Measurements from ENCODE around the gene ATXN7. TPM values are rescaled to one million over a fixed set of nuclear protein-coding genes. Genes with fewer than 3 reads are reported as not detected.
A peak's percentile ranks its signal among the peaks of the same experiment; 100 is the strongest.

The ATXN7 gene
- total and polyA plus RNA-seq, 2 donors (not counting 1 experiment from before 2014, with no cell fraction given), result 6.3 to 11.1 TPM

DNA sequence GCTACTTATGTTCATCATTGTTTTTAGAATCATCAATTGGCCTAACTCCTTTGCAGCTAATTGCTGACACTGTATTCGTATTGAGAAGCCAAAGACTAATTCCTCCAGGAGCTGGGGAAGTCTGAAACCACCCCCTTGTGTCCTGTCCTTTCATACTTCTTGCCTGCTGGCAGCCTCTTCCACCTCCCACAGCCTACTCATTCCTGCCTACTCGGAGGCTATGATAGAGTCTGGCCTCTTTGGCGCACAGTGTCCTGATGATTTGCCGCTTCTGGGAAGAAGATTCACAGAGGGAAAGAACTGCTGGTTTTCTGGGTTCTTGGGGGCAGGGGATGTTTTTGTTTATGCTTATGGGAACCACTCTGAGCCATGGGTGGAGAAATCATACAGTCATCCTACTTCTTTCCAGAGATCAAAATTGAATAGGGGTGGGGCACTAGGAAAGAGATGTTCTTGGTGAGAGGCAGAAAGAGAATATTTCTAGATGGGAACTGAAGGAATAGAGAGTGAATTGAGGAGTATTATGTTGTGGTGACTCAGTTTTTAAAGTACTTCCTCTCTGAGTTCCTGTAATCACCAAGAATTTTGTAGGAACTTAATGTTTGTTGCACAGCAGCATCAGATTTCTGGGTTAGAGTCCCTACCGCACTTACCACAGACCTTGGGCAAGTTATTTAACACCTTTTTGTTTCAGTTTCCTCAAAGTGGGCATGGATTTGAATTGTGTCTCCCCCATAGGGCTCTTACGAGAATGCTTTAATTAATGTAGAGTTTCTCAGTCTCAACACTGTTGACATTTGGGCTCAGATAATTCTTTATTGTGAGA, 70.6 kb downstream of the ATXN7 start:
- Histone ChIP-seq H3K4me2 (ENCODE audit: extremely low read depth, insufficient read depth, low read length) (no peak overlapping the region), H3K4me1 (ENCODE audit: control insufficient read depth, extremely low read depth, insufficient read depth, low read length) (no peaks in the 10 kb centered on the region), H3K9ac (ENCODE audit: insufficient read depth, low read length) (no peak overlapping the region), H3K36me3 (ENCODE audit: control insufficient read depth, insufficient read depth, low read length) (peaks cover 1% of the 10 kb centered on the region), H3K4me3 (replicated peaks in 1 of 4; ENCODE audit: control extremely low read depth in 1 of 4, insufficient read depth in 1 of 4, low read depth in 3 of 4, low read length in 4 of 4) (no peak overlapping the region), H3K27me3 (ENCODE audit: control insufficient read depth, insufficient read depth, low read length) (no peaks in the 10 kb centered on the region), H3K79me2 (ENCODE audit: control insufficient read depth, insufficient read depth, low read length) (peaks cover 40% of the 10 kb centered on the region), H2AFZ (ENCODE audit: low read length) (no peak overlapping the region), H4K20me1 (ENCODE audit: control insufficient read depth, extremely low read depth, insufficient read depth, low read length) (no peaks in the 10 kb centered on the region), H3K27ac (ENCODE audit: insufficient read depth, low read length) (no peak overlapping the region), H3K9me3 (ENCODE audit: control insufficient read depth, insufficient read depth, low read depth, low read length) (no peaks in the 10 kb centered on the region)
- TF ChIP-seq EZH2 (IDR thresholded peaks at IDR 0.05; ENCODE audit: low read length, missing control alignments), result no peak
- peak in 1 of 2 donors; percentile 28 for DNase-seq (ENCODE audit: low read depth in 2 of 2)

DNA sequence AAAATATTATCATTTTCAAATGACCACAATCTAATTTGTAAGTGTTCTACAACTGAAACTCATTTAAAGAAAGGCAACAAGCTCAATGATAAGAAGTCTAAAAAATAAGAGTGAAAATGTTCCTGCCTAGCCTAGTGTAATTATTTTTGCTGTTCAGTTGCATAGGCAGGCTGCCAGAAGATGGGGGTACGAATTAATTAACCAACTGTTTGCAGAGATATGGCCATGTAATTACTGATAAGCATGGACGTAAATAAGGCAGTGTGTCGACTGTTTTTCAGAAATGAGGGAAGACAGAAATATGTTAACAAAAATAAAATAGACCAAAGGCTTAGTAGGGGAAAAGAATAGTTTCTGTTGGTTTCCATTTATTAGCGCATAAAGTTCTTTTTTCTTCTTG, 73.3 kb downstream of the ATXN7 start:
- no peaks in the 10 kb centered on the region for H3K9me3 ChIP-seq (ENCODE audit: control insufficient read depth, insufficient read depth, low read depth, low read length)
- H3K27ac ChIP-seq (ENCODE audit: insufficient read depth, low read length), result no peak overlapping the region
- TF ChIP-seq EZH2 (IDR thresholded peaks at IDR 0.05; ENCODE audit: low read length, missing control alignments), result no peak
- H3K4me1 ChIP-seq (ENCODE audit: control insufficient read depth, extremely low read depth, insufficient read depth, low read length), result no peaks in the 10 kb centered on the region
- no peak overlapping the region for H3K9ac ChIP-seq (ENCODE audit: insufficient read depth, low read length)
- H3K79me2 ChIP-seq (ENCODE audit: control insufficient read depth, insufficient read depth, low read length), result peaks cover 41% of the 10 kb centered on the region
- H3K4me2 ChIP-seq (ENCODE audit: extremely low read depth, insufficient read depth, low read length), result no peak overlapping the region
- no peak for DNase-seq (ENCODE audit: low read depth in 2 of 2)
- no peaks in the 10 kb centered on the region for H3K36me3 ChIP-seq (ENCODE audit: control insufficient read depth, insufficient read depth, low read length)
- H3K27me3 ChIP-seq (ENCODE audit: control insufficient read depth, insufficient read depth, low read length), result no peaks in the 10 kb centered on the region
- H2AFZ ChIP-seq (ENCODE audit: low read length), result no peak overlapping the region
- no peaks in the 10 kb centered on the region for H4K20me1 ChIP-seq (ENCODE audit: control insufficient read depth, extremely low read depth, insufficient read depth, low read length)
- no peak overlapping the region for H3K4me3 ChIP-seq (replicated peaks in 1 of 4; ENCODE audit: control extremely low read depth in 1 of 4, insufficient read depth in 1 of 4, low read depth in 3 of 4, low read length in 4 of 4)

DNA sequence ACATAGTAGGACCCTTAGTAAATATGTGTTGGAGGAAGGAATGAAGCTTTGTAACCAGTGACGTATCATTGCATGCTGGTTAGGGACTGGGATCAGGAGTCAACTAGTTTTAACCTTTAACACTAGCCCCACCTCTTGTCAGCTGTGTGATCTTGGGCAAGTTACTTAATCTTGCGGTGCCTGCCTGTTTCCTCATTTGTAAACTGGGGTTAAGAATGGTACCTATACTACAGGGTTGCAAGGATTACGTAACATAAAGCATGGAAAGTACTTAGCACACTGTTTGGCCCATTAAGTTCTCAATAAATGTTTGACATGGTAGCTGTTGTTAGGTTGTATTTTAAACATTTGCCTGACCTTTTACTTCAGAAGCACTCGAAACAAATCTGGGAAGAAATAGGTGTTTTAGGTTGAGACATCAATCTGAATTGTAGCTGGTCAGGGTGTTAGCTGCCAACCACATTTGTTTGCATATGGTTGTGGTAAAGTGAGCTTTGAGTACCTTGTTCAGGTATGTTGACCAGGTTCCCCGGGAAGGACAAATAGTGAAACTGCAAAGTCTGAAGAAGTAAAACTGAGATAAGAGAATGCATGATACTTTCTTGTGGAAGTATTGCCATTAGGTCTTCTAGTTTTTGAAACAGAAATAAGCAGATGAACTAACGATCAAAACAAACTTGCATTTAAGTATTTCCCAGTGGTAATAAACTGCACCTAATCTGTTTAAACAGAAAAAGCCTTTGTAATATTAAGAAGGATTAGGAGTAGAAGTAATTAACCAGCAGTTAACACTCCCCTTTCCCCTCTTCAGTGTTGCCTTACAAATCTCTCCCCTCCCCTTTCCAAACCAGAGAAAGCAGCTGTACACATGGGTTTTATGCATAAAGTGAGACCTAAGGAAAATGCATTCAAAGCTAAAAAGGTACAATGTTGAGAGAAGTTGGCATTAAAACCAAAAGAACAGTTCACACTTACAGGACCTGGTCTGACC, 74.3 kb downstream of the ATXN7 start:
- Histone ChIP-seq H3K36me3 (ENCODE audit: control insufficient read depth, insufficient read depth, low read length) (no peaks in the 10 kb centered on the region), H3K27ac (ENCODE audit: insufficient read depth, low read length) (no peak overlapping the region), H3K9ac (ENCODE audit: insufficient read depth, low read length) (no peak overlapping the region), H3K27me3 (ENCODE audit: control insufficient read depth, insufficient read depth, low read length) (no peaks in the 10 kb centered on the region), H3K9me3 (ENCODE audit: control insufficient read depth, insufficient read depth, low read depth, low read length) (no peaks in the 10 kb centered on the region), H3K4me1 (ENCODE audit: control insufficient read depth, extremely low read depth, insufficient read depth, low read length) (no peaks in the 10 kb centered on the region), H3K4me3 (replicated peaks in 1 of 4; ENCODE audit: control extremely low read depth in 1 of 4, insufficient read depth in 1 of 4, low read depth in 3 of 4, low read length in 4 of 4) (no peak overlapping the region), H3K4me2 (ENCODE audit: extremely low read depth, insufficient read depth, low read length) (no peak overlapping the region), H3K79me2 (ENCODE audit: control insufficient read depth, insufficient read depth, low read length) (peaks cover 39% of the 10 kb centered on the region), H4K20me1 (ENCODE audit: control insufficient read depth, extremely low read depth, insufficient read depth, low read length) (no peaks in the 10 kb centered on the region), H2AFZ (ENCODE audit: low read length) (no peak overlapping the region)
- no peak for DNase-seq (ENCODE audit: low read depth in 2 of 2)
- no peak for TF ChIP-seq EZH2 (IDR thresholded peaks at IDR 0.05; ENCODE audit: low read length, missing control alignments)

DNA sequence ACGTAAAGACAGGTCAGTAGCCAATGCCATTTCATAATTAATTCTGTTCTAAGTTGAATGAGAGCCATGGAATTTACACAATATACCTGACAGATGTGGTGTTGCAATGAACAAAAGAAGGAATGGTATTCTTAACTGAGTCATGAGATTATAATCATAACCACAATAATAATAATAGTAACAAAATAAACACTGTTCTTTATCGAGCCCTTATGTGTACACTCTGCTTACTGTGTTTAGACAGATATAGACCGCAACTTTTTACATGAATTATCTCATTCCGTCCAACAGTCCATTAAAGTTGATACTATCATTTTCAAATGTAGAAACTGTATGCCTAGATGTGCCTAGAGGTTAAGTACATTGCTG, 76.7 kb downstream of the ATXN7 start:
- Histone ChIP-seq H3K79me2 (ENCODE audit: control insufficient read depth, insufficient read depth, low read length) (peaks cover 21% of the 10 kb centered on the region), H3K27me3 (ENCODE audit: control insufficient read depth, insufficient read depth, low read length) (no peaks in the 10 kb centered on the region), H3K4me3 (replicated peaks in 1 of 4; ENCODE audit: control extremely low read depth in 1 of 4, insufficient read depth in 1 of 4, low read depth in 3 of 4, low read length in 4 of 4) (no peak overlapping the region), H3K4me2 (ENCODE audit: extremely low read depth, insufficient read depth, low read length) (no peak overlapping the region), H3K9ac (ENCODE audit: insufficient read depth, low read length) (no peak overlapping the region), H3K27ac (ENCODE audit: insufficient read depth, low read length) (no peak overlapping the region), H3K4me1 (ENCODE audit: control insufficient read depth, extremely low read depth, insufficient read depth, low read length) (peaks cover under 1% of the 10 kb centered on the region), H3K36me3 (ENCODE audit: control insufficient read depth, insufficient read depth, low read length) (no peaks in the 10 kb centered on the region), H4K20me1 (ENCODE audit: control insufficient read depth, extremely low read depth, insufficient read depth, low read length) (no peaks in the 10 kb centered on the region), H2AFZ (ENCODE audit: low read length) (no peak overlapping the region), H3K9me3 (ENCODE audit: control insufficient read depth, insufficient read depth, low read depth, low read length) (no peaks in the 10 kb centered on the region)
- peak; percentile 80 to 90 for DNase-seq (ENCODE audit: low read depth in 2 of 2)
- TF ChIP-seq, protein P1, sequence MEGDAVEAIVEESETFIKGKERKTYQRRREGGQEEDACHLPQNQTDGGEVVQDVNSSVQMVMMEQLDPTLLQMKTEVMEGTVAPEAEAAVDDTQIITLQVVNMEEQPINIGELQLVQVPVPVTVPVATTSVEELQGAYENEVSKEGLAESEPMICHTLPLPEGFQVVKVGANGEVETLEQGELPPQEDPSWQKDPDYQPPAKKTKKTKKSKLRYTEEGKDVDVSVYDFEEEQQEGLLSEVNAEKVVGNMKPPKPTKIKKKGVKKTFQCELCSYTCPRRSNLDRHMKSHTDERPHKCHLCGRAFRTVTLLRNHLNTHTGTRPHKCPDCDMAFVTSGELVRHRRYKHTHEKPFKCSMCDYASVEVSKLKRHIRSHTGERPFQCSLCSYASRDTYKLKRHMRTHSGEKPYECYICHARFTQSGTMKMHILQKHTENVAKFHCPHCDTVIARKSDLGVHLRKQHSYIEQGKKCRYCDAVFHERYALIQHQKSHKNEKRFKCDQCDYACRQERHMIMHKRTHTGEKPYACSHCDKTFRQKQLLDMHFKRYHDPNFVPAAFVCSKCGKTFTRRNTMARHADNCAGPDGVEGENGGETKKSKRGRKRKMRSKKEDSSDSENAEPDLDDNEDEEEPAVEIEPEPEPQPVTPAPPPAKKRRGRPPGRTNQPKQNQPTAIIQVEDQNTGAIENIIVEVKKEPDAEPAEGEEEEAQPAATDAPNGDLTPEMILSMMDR (conservative IDR thresholded peaks at IDR 0.05 in 1 of 2, IDR thresholded peaks at IDR 0.05 in 1 of 2; ENCODE audit: low read depth in 1 of 2, low read length in 2 of 2), result no peak
- TF ChIP-seq EZH2 (IDR thresholded peaks at IDR 0.05; ENCODE audit: low read length, missing control alignments), result no peak

Measured in fibroblast of lung (primary cell).